H1 (cell line): Measurements from ENCODE around the gene LTBP1. TPM values are rescaled to one million over a fixed set of nuclear protein-coding genes. Genes with fewer than 3 reads are reported as not detected.

Source experiments
- CTCF ChIA-PET: fragments of 300-600 bp; sonication (Branson Sonifier 250); formaldehyde crosslinking; loops from one replicate; lab custom pipeline; 2021; ENCODE audit not compliant: partially characterized antibody; lab: Charles Lee
- POLR2A ChIA-PET: fragments of 300-600 bp; sonication (Branson Sonifier 250); formaldehyde crosslinking; loops from one replicate; lab custom pipeline; 2021; ENCODE audit warnings: inconsistent platforms; ENCODE audit not compliant: partially characterized antibody; lab: Charles Lee
- DNase-seq, 2 experiments: peaks; one replicate each; pipeline versions ENCODE4 v3.0.0 to v3.0.0-alpha.2; 2010 to 2022; ENCODE audit warnings: low spot score in 2 of 2, low read depth in 1 of 2, mixed read lengths in 1 of 2
- FAIRE-seq: peaks from 2 replicates; lab custom pipeline; 2011; peaks lifted over from hg19 to GRCh38; lab: Jason Lieb, UNC
- H2AFZ ChIP-seq: 2 replicates; pipeline ENCODE4 v1.8.1; 2012; ENCODE audit warnings: low read length, inconsistent platforms
- H2AK5ac ChIP-seq: 2 replicates; pipeline ENCODE4 v1.6.1; 2013; ENCODE audit warnings: low read depth, low read length
- H2BK120ac ChIP-seq: replicated peaks from 2 replicates; pipeline ENCODE3; 2013; ENCODE audit warnings: low read depth, low read length, inconsistent platforms
- H2BK12ac ChIP-seq: 2 replicates; pipeline ENCODE4 v1.6.1; 2013; ENCODE audit warnings: low read depth, low read length
- H2BK15ac ChIP-seq: 2 replicates; pipeline ENCODE4 v1.6.1; 2013; ENCODE audit warnings: low read length
- H2BK20ac ChIP-seq: 2 replicates; pipeline ENCODE4 v1.6.1; 2013; ENCODE audit warnings: low read length
- H2BK5ac ChIP-seq: 2 replicates; pipeline ENCODE4 v1.6.1; 2013; ENCODE audit warnings: low read depth, low read length
- H3K14ac ChIP-seq: 2 replicates; pipeline ENCODE4 v1.6.1; 2013; ENCODE audit warnings: inconsistent platforms; ENCODE audit not compliant: insufficient read length
- H3K18ac ChIP-seq: 2 replicates; pipeline ENCODE4 v1.6.1; 2013; ENCODE audit warnings: low read length; ENCODE audit errors: extremely low read depth
- H3K23ac ChIP-seq: 2 replicates; pipeline ENCODE4 v1.6.1; 2013; ENCODE audit warnings: inconsistent platforms; ENCODE audit not compliant: insufficient read length
- H3K23me2 ChIP-seq: 2 replicates; pipeline ENCODE4 v1.6.1; 2013; ENCODE audit warnings: low read depth, low read length
- H3K27ac ChIP-seq: 2 replicates; pipeline ENCODE4 v1.6.1; 2011; ENCODE audit warnings: low read depth, low read length, inconsistent platforms
- H3K27me3 ChIP-seq, 4 experiments: replicated peaks in 1 of 4; 1 replicate in 1 of 4; 2 replicates in 3 of 4; pipeline versions ENCODE4 v1.6.1 to v1.8.1; 2011 to 2013; ENCODE audit warnings: low read length in 3 of 4, mild to moderate bottlenecking in 3 of 4, inconsistent platforms in 2 of 4, mixed read lengths in 2 of 4, moderate library complexity in 1 of 4; ENCODE audit not compliant: control insufficient read depth in 3 of 4, insufficient read depth in 3 of 4; ENCODE audit errors: extremely low read depth in 1 of 4
- H3K36me3 ChIP-seq, 4 experiments: 2 replicates each; pipeline versions ENCODE4 v1.6.1 to v1.8.1; 2011 to 2013; ENCODE audit warnings: mild to moderate bottlenecking in 4 of 4, low read length in 3 of 4, moderate library complexity in 2 of 4, control low read depth in 1 of 4, inconsistent platforms in 1 of 4; ENCODE audit not compliant: insufficient read depth in 4 of 4, control insufficient read depth in 2 of 4
- H3K4ac ChIP-seq: replicated peaks from 2 replicates; pipeline ENCODE3; 2013; ENCODE audit warnings: low read length, low read depth, mixed read lengths, inconsistent platforms; ENCODE audit not compliant: insufficient read length
- H3K4me1 ChIP-seq, 4 experiments: replicated peaks in 1 of 4; 1 replicate in 1 of 4; 2 replicates in 3 of 4; pipeline versions ENCODE4 v1.6.1 to v1.8.1; 2011 to 2013; ENCODE audit warnings: low read length in 3 of 4, inconsistent platforms in 2 of 4, mixed read lengths in 1 of 4; ENCODE audit not compliant: insufficient read depth in 4 of 4, control insufficient read depth in 3 of 4
- H3K4me2 ChIP-seq, 2 experiments: 2 replicates each; pipeline versions ENCODE4 v1.6.1 to v1.8.1; 2011 to 2013; ENCODE audit warnings: low read depth in 2 of 2, low read length in 2 of 2, control low read depth in 1 of 2, inconsistent platforms in 1 of 2, mild to moderate bottlenecking in 1 of 2; ENCODE audit not compliant: insufficient read depth in 1 of 2
- H3K4me3 ChIP-seq, 4 experiments: fragments of 200-600, 300-600 bp in 1 of 4; sonication (generic), shearing (Covaris generic), sonication (Bioruptor Twin) in 1 of 4; 2 replicates each; pipeline versions ENCODE4 v1.5.1 to v1.8.1; 2011 to 2016; ENCODE audit warnings: low read length in 4 of 4, low read depth in 3 of 4, control low read depth in 2 of 4, inconsistent platforms in 2 of 4, mild to moderate bottlenecking in 2 of 4, mixed read lengths in 1 of 4, moderate library complexity in 1 of 4; ENCODE audit not compliant: insufficient read depth in 2 of 4; ENCODE audit errors: extremely low read depth in 1 of 4
- H3K56ac ChIP-seq: replicated peaks from 2 replicates; pipeline ENCODE3; 2013; ENCODE audit warnings: low read depth, mild to moderate bottlenecking, mixed read lengths, low read length, inconsistent platforms; ENCODE audit not compliant: insufficient read length
- H3K79me1 ChIP-seq: 2 replicates; pipeline ENCODE4 v1.6.1; 2013; ENCODE audit warnings: low read depth, low read length, control low read depth
- H3K79me2 ChIP-seq, 2 experiments: 2 replicates each; pipeline versions ENCODE4 v1.6.1 to v1.8.1; 2012 to 2013; ENCODE audit warnings: low read length in 2 of 2, mild to moderate bottlenecking in 2 of 2, inconsistent platforms in 1 of 2; ENCODE audit not compliant: insufficient read depth in 2 of 2, control insufficient read depth in 1 of 2
- H3K9ac ChIP-seq, 4 experiments: replicated peaks in 1 of 4; 1 replicate in 1 of 4; 2 replicates in 3 of 4; pipeline versions ENCODE4 v1.6.1 to v1.8.1; 2011 to 2013; ENCODE audit warnings: low read depth in 3 of 4, low read length in 3 of 4, control low read depth in 2 of 4, mild to moderate bottlenecking in 2 of 4, moderate library complexity in 2 of 4, inconsistent platforms in 1 of 4; ENCODE audit errors: extremely low read depth in 1 of 4
- H3K9me3 ChIP-seq, 2 experiments: 2 replicates each; pipeline versions ENCODE4 v1.6.1 to v1.8.1; 2012 to 2013; ENCODE audit warnings: mild to moderate bottlenecking in 2 of 2, moderate library complexity in 2 of 2, control low read depth in 1 of 2, inconsistent platforms in 1 of 2, low read depth in 1 of 2, low read length in 1 of 2, mixed read lengths in 1 of 2; ENCODE audit not compliant: insufficient read depth in 2 of 2
- H4K20me1 ChIP-seq, 2 experiments: replicated peaks in 1 of 2; 2 replicates each; pipeline versions ENCODE3 to v1.8.1; 2011 to 2013; ENCODE audit warnings: inconsistent platforms in 2 of 2, low read length in 2 of 2, mild to moderate bottlenecking in 1 of 2; ENCODE audit not compliant: insufficient read depth in 2 of 2, control insufficient read depth in 1 of 2
- H4K5ac ChIP-seq: 2 replicates; pipeline ENCODE4 v1.6.1; 2013; ENCODE audit warnings: low read length, low read depth, mixed read lengths, inconsistent platforms; ENCODE audit not compliant: insufficient read length
- H4K8ac ChIP-seq: 2 replicates; pipeline ENCODE4 v1.8.0; 2013; ENCODE audit warnings: mild to moderate bottlenecking, moderate library complexity, low read length, inconsistent platforms; ENCODE audit not compliant: insufficient read depth; ENCODE audit errors: extremely low read depth
- H4K91ac ChIP-seq: replicated peaks from 2 replicates; pipeline ENCODE3; 2013; ENCODE audit warnings: low read length, mixed read lengths, inconsistent platforms; ENCODE audit not compliant: insufficient read length
- ATF2 ChIP-seq: IDR thresholded peaks from 2 replicates; pipeline ENCODE4 v1.6.1; 2012; ENCODE audit warnings: low read length, inconsistent platforms
- CBX5 ChIP-seq: fragments of 300-800, 300-1000 bp; sonication (generic); IDR thresholded peaks from 2 replicates; pipeline ENCODE4 v1.7.1; 2016; ENCODE audit warnings: antibody characterized with exemption, low read length, low read depth
- GABPA ChIP-seq: IDR thresholded peaks from 2 replicates; pipeline ENCODE4 v1.6.1; 2011; ENCODE audit warnings: mild to moderate bottlenecking, low read length, moderate library complexity, borderline replicate concordance; ENCODE audit not compliant: insufficient read depth
- JUND ChIP-seq: IDR thresholded peaks from 2 replicates; pipeline ENCODE4 v1.6.1; 2011; ENCODE audit warnings: mild to moderate bottlenecking, improper control_type of control experiment, low read length
- NRF1 ChIP-seq: IDR thresholded peaks from 2 replicates; pipeline ENCODE4 v1.6.1; 2011; ENCODE audit warnings: mild to moderate bottlenecking, low read depth, low read length, improper control_type of control experiment
- RBBP5 ChIP-seq: IDR thresholded peaks from 2 replicates; pipeline ENCODE4 v1.7.1; 2012; ENCODE audit warnings: low read depth, mild to moderate bottlenecking, inconsistent platforms, low read length, moderate library complexity, borderline replicate concordance
- RXRA ChIP-seq: IDR thresholded peaks from 2 replicates; pipeline ENCODE4 v1.6.1; 2011; ENCODE audit warnings: low read depth, mild to moderate bottlenecking, low read length, moderate library complexity; ENCODE audit not compliant: insufficient read depth
- SIRT6 ChIP-seq: IDR thresholded peaks from one replicate; pipeline ENCODE4 v1.7.1; 2012; ENCODE audit warnings: low read length, inconsistent platforms
- SRF ChIP-seq: IDR thresholded peaks from 2 replicates; pipeline ENCODE4 v1.6.1; 2011; ENCODE audit warnings: mild to moderate bottlenecking, low read depth, low read length, moderate library complexity
- SUZ12 ChIP-seq: fragments of 200-600 bp; sonication (generic); IDR thresholded peaks from 2 replicates; pipeline ENCODE4 v1.6.1; 2012; ENCODE audit warnings: mild to moderate bottlenecking, inconsistent platforms, low read length, moderate library complexity, mixed read lengths
- ZNF274 ChIP-seq: IDR thresholded peaks from 2 replicates; pipeline ENCODE4 v1.7.0; 2012; ENCODE audit warnings: low read length, borderline replicate concordance; ENCODE audit errors: extremely low read depth
- WGBS, 2 experiments: shearing (Covaris generic) in 1 of 2; methylation state at CpG; one replicate each; pipeline versions ENCODE4 v1.1.6 to v1.1.7; 2013 to 2015; ENCODE audit warnings: low lambda C conversion rate in 2 of 2, mixed read lengths in 2 of 2, inconsistent platforms in 1 of 2, low coverage in 1 of 2, missing lambda C conversion rate in 1 of 2; ENCODE audit not compliant: insufficient replicate concordance in 2 of 2, insufficient coverage in 1 of 2, insufficient read length in 1 of 2; ENCODE audit errors: extremely low coverage in 1 of 2, missing lambda C conversion rate in 1 of 2; 5-methylcytosine and 5-hydroxymethylcytosine counted together
- polyA plus RNA-seq, 7 experiments: library from polyadenylated mRNA; depleted of rRNA in 3 of 7; stranded (reverse) in 5 of 7; unstranded in 2 of 7; fragments of >200 nt in 5 of 7; fragments of 200-250 nt in 2 of 7; gene quantifications; 1 replicate in 5 of 7; 2 replicates in 1 of 7; 4 replicates in 1 of 7; pipeline versions ENCODE4 v1.2.1 to v1.2.3, GENCODE V29; 2011 to 2013; ENCODE audit warnings: missing spikeins in 2 of 7, mixed read lengths in 2 of 7
- total RNA-seq: library from RNA; stranded (reverse); fragmentation: NEBNext Ultra II Directional; extraction: Animal tissue kit (Norgen Biotek cat#: 25700); gene quantifications from 2 replicates; pipeline ENCODE4 v1.2.1, GENCODE V29; 2021

The LTBP1 gene
- total and polyA plus RNA-seq, 2 of the 8 experiments (the other 6 are each of a cell fraction or from before 2014, with no cell fraction given), result 15.4 to 24.7 TPM

GRCh38 chr2:33047939-33048338 lies 101.2 kb downstream of the LTBP1 start:
- Histone ChIP-seq H3K56ac (no peak overlapping the region), H4K5ac (no peak overlapping the region), H3K9me3 (no peaks in the 10 kb centered on the region), H3K18ac (no peak overlapping the region; the same call in 1 of the 2 replicates), H3K79me1 (no peaks in the 10 kb centered on the region), H3K14ac (no peak overlapping the region), H2BK20ac (no peak overlapping the region), H2BK15ac (no peak overlapping the region), H2BK5ac (no peak overlapping the region), H3K4me2 (no peak overlapping the region; a peak in 1 of 4 replicates), H3K9ac (no peak overlapping the region), H3K4ac (no peak overlapping the region), H2AFZ (no peak overlapping the region), H2AK5ac (no peak overlapping the region), H3K4me1 (peaks cover 0 to 3% (median 1%) of the 10 kb centered on the region in 4 experiments; a peak in 3 of 7 replicates), H3K23me2 (no peaks in the 10 kb centered on the region), H3K23ac (no peak overlapping the region), H4K91ac (no peak overlapping the region), H3K79me2 (no peaks in the 10 kb centered on the region), H3K27me3 (no peaks in the 10 kb centered on the region), H4K20me1 (no peaks in the 10 kb centered on the region), H2BK12ac (no peak overlapping the region), H3K36me3 (no peaks in the 10 kb centered on the region), H2BK120ac (no peak overlapping the region), H3K4me3 (no peak overlapping the region), H4K8ac (no peak overlapping the region), H3K27ac (no peak overlapping the region)
- ChIA-PET POLR2A (no interaction called here), CTCF (no interaction called here)
- DNase-seq, result no peak
- TF ChIP-seq GABPA (no peak), JUND (no peak), RXRA (no peak), RBBP5 (no peak), SUZ12 (no peak), NRF1 (no peak), ZNF274 (no peak), SIRT6 (no peak), ATF2 (no peak), CBX5 (no peak), SRF (no peak)
- no peak for FAIRE-seq
- 29% methylated on average over 2 of the region's 2 CpGs; no CpG with 5 or more reads in 1 of the 2 experiments for WGBS, 2 experiments
